ENCODE measurements around the gene KCNK15.

DNA sequence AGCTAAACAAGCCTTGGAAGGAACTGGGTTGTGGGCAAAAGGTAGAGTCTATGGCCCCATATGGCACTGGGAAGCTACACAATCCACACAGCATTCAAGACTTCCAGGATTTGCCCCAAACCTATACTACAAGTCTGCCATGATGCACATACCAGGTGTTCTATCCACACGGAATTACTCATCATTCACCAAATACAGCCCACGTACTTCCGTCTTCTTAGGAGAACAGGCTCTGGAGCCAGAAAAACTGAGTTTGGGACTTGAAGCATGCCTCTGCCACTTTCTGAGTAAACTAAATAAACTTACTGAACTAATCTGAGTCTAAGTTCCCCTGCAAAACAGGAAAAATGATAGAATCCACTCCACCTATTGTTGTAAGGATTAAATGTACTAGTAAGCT, 36.1 kb downstream of the KCNK15 start:
- TF ChIP-seq HCFC1 (IDR thresholded peaks at IDR 0.05; ENCODE audit: low read depth, low read length) (no peak), TAL1 (IDR thresholded peaks at IDR 0.05) (no peak), CEBPB (tag; IDR thresholded peaks at IDR 0.05) (no peak)
- TF ChIP-seq, protein P1, sequence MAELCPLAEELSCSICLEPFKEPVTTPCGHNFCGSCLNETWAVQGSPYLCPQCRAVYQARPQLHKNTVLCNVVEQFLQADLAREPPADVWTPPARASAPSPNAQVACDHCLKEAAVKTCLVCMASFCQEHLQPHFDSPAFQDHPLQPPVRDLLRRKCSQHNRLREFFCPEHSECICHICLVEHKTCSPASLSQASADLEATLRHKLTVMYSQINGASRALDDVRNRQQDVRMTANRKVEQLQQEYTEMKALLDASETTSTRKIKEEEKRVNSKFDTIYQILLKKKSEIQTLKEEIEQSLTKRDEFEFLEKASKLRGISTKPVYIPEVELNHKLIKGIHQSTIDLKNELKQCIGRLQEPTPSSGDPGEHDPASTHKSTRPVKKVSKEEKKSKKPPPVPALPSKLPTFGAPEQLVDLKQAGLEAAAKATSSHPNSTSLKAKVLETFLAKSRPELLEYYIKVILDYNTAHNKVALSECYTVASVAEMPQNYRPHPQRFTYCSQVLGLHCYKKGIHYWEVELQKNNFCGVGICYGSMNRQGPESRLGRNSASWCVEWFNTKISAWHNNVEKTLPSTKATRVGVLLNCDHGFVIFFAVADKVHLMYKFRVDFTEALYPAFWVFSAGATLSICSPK (IDR thresholded peaks at IDR 0.05; ENCODE audit: borderline replicate concordance): no peak
